Inferior parietal cortex (tissue), 1 donor: ENCODE data around the gene HTRA3.

Experiments used
- DNase-seq: peaks from one replicate; pipeline ENCODE4 v3.0.0-alpha.2; 2016; ENCODE audit errors: extremely low spot score

The HTRA3 gene

GRCh38 chr4:8234715-8235114 lies 34.8 kb upstream of the HTRA3 start:
- DNase-seq = no peak

GRCh38 chr4:8235224-8235623 lies 34.3 kb upstream of the HTRA3 start:
- no peak for DNase-seq

GRCh38 chr4:8235686-8236085 lies 33.9 kb upstream of the HTRA3 start:
- no peak for DNase-seq

- DNase-seq = no peak
Measured at GRCh38 chr4:8236106-8236919, 33.2 kb upstream of the HTRA3 start.

GRCh38 chr4:8236920-8237195 lies 32.7 kb upstream of the HTRA3 start:
- DNase-seq = no peak

- no peak for DNase-seq
Measured at GRCh38 chr4:8237256-8237989, 32.1 kb upstream of the HTRA3 start.

- no peak for DNase-seq
Measured at GRCh38 chr4:8238036-8238511, 31.5 kb upstream of the HTRA3 start.

GRCh38 chr4:8238515-8239053 lies 31.0 kb upstream of the HTRA3 start:
- no peak for DNase-seq

- no peak for DNase-seq
Measured at GRCh38 chr4:8239226-8239625, 30.3 kb upstream of the HTRA3 start.

GRCh38 chr4:8239661-8240060 lies 29.9 kb upstream of the HTRA3 start:
- no peak for DNase-seq

GRCh38 chr4:8240211-8241041 lies 29.1 kb upstream of the HTRA3 start:
- no peak for DNase-seq

- no peak for DNase-seq
Measured at GRCh38 chr4:8241211-8241779, 28.3 kb upstream of the HTRA3 start.

- peak; percentile 77 for DNase-seq
Measured at GRCh38 chr4:8241895-8242696, 27.5 kb upstream of the HTRA3 start.

- DNase-seq = no peak
Measured at GRCh38 chr4:8242782-8243560, 26.6 kb upstream of the HTRA3 start.

- DNase-seq = no peak
Measured at GRCh38 chr4:8244001-8244757, 25.4 kb upstream of the HTRA3 start.

GRCh38 chr4:8244931-8245460 lies 24.6 kb upstream of the HTRA3 start:
- no peak for DNase-seq

GRCh38 chr4:8245884-8246833 lies 23.4 kb upstream of the HTRA3 start:
- no peak for DNase-seq
